ENCODE data around the gene SLC6A12.

SLC6A12 gene

DNA sequence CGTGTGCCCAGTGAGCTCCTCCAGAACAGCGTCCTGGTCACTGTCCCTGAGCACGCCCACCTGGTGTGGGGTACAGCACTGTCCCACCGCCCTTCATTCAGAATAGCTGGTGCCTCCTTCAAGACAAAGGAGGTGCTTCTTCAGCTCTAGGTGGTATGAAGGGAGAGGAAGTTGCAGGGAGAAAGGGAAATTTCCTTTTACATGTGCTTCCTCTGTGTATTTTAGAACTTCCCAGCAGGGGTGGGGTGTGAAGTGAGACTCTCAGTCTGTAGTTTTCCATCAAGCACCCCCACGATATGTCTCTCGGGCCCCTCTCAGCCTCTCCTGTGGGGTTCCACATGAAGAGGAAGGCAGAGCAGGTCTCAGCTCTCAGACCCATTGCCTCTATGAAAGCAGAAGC lies 1.2 kb upstream of the SLC6A12 start:
- Mint-ChIP-seq H3K27ac (no peak overlapping the region), H3K9me3 (no peaks in the 10 kb centered on the region), H3K36me3 (ENCODE audit: low read depth) (no peaks in the 10 kb centered on the region), H3K4me3 (no peak overlapping the region), H3K27me3 (peaks cover 47% of the 10 kb centered on the region), H3K4me1 (ENCODE audit: low read depth) (peaks cover 5% of the 10 kb centered on the region)
- DNase-seq: no peak

DNA sequence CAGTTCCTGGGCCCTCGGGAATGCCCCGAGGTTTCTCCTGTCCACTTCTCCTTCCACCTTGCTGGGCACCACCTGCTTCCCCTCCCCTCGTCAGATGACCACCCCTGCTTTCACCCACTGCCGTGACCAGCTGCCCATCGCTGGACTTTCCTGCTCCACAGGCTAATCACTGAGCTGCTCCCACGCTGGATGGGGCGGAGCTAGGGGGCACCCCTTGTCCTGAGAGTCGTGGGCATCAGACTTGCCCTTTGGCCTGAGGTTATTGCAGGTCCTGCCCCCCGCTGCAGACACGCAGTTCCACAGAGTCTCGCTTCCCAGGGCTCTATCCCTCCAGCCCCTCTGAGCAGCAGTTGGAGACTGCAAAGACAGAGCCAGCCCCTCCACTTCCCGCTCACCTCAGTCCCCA lies 427 bp downstream of the SLC6A12 start:
- no peak overlapping the region for H3K4me3 Mint-ChIP-seq
- H3K27me3 Mint-ChIP-seq: peaks cover 48% of the 10 kb centered on the region

DNA sequence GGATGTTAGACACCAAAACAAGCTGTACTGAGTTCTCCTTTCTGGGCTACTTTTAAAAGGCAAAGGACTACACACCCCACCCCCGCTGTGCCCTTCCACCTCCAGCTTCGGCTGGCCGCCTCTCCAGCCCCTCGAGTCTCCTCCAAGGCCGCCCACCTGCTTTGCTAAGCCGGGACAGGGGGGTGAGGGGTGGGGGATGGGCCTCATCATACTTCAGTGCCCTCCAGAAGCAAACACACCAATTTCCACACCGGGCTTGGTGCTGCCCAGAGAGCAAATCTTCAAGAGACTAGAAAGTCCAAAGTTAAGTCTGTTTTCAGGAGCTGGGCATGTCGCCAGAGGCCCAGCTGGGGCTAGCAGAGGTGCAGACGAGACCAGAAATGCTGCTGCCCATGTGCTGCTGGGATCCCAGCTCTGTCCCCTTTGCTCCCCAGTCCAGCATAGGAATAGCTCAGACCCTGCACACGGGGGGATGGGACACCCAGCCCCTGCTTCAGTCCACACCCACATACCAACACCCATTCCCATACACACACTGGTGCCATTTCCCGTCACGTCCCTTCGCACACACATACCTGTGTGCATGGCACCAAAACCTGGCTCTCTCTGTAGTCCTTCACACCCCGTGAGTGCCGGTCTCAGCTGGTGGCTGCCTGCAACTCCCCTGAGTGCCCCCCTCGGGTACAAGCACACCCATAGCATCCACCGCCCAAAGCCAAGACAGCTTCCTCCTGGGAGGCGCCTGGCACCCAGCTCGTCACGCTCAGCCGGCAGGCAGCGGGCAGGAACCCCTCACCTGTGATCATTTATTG lies 1.0 kb downstream of the SLC6A12 start:
- Mint-ChIP-seq H3K4me1 (ENCODE audit: low read depth) (peaks cover 5% of the 10 kb centered on the region), H3K27ac (no peak overlapping the region), H3K36me3 (ENCODE audit: low read depth) (no peaks in the 10 kb centered on the region), H3K9me3 (no peaks in the 10 kb centered on the region), H3K4me3 (no peak overlapping the region), H3K27me3 (peaks cover 50% of the 10 kb centered on the region)
- no peak for DNase-seq

More for the DNA sequence above, 427 bp downstream of the SLC6A12 start:
- no peak for DNase-seq
- peaks cover 5% of the 10 kb centered on the region for H3K4me1 Mint-ChIP-seq (ENCODE audit: low read depth)
- H3K36me3 Mint-ChIP-seq (ENCODE audit: low read depth): no peaks in the 10 kb centered on the region
- no peak overlapping the region for H3K27ac Mint-ChIP-seq
- H3K9me3 Mint-ChIP-seq: no peaks in the 10 kb centered on the region

DNA sequence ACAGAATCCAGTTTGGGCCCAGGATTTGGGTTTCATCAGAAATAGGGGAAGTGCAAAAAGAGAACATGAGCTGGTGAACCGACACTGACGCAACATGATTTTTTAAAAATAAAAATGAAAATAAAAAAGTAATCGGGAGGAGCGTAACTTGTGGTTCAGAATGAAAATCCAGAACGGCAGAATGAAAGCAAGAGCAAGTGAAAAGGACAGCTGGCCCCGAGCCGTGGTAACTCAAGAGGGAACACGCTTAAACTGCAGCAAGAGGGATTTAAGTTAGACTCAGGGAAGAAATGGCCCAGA lies 1.6 kb downstream of the SLC6A12 start:
- DNase-seq: no peak
- H3K4me1 Mint-ChIP-seq (ENCODE audit: low read depth): peaks cover 5% of the 10 kb centered on the region
- H3K27me3 Mint-ChIP-seq: peaks cover 52% of the 10 kb centered on the region
- H3K36me3 Mint-ChIP-seq (ENCODE audit: low read depth): no peaks in the 10 kb centered on the region
- no peak overlapping the region for H3K4me3 Mint-ChIP-seq
- no peak overlapping the region for H3K27ac Mint-ChIP-seq
- no peaks in the 10 kb centered on the region for H3K9me3 Mint-ChIP-seq

DNA sequence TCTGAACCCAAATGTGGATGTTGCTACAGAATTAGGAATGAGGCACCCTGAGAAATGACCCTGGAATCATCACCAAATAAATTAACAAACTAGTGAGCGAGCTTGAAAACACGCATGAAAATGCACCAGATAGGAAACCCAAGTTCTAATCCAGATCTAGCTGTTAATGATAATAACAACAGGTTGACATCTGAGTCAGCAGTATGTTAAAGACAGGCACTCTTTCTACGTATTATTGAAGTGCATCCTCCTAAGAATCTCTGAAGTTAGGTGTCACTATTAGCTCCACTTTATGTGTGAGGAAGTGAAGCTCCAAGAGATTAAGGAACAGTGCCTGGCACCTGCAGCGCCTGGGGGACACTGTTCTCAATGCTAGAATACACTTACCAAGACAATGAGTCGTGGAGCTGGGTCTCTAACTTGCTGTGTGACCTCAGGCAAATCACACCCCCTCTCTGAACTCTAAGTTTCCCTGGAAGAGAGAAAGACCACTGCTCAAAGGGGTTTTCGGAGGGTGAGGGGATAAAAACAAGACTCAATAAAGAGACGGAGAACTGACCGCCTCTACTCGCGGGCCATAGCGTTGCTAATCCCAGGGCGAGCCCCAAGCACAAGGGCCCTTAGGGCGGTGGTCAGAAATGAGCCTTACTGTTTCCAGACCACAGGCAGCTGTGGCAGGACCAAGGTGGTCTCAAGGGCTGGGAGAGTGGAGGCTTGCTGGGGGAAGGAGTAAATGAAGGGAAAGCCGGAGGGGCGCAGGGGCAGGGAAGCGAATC lies 2.1 kb downstream of the SLC6A12 start:
- Mint-ChIP-seq H3K27ac (no peak overlapping the region), H3K9me3 (no peaks in the 10 kb centered on the region), H3K4me3 (no peak overlapping the region)

DNA sequence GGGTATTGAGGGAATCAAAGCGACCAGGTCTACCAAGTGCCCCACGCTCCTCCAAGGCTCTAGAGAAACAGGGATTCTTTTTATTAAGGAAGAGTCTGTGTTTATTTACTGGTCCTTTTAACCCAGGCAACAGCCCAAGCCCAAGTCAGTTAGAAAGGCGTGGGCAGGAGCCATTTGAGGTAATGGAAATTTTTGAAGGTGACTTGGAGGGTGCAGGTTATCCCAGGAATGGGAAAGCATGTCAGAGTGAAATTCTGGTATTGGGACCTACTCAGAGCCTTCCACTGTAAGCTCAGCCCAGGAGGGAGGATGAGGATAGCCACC lies 2.9 kb downstream of the SLC6A12 start:
- Mint-ChIP-seq H3K9me3 (no peaks in the 10 kb centered on the region), H3K4me1 (ENCODE audit: low read depth) (peaks cover 5% of the 10 kb centered on the region), H3K36me3 (ENCODE audit: low read depth) (no peaks in the 10 kb centered on the region), H3K4me3 (no peak overlapping the region), H3K27ac (no peak overlapping the region), H3K27me3 (peaks cover 64% of the 10 kb centered on the region)
- no peak for DNase-seq

More for the DNA sequence above, 2.1 kb downstream of the SLC6A12 start:
- Mint-ChIP-seq H3K36me3 (ENCODE audit: low read depth) (no peaks in the 10 kb centered on the region), H3K4me1 (ENCODE audit: low read depth) (peaks cover 5% of the 10 kb centered on the region), H3K27me3 (peaks cover 56% of the 10 kb centered on the region)
- no peak for DNase-seq

DNA sequence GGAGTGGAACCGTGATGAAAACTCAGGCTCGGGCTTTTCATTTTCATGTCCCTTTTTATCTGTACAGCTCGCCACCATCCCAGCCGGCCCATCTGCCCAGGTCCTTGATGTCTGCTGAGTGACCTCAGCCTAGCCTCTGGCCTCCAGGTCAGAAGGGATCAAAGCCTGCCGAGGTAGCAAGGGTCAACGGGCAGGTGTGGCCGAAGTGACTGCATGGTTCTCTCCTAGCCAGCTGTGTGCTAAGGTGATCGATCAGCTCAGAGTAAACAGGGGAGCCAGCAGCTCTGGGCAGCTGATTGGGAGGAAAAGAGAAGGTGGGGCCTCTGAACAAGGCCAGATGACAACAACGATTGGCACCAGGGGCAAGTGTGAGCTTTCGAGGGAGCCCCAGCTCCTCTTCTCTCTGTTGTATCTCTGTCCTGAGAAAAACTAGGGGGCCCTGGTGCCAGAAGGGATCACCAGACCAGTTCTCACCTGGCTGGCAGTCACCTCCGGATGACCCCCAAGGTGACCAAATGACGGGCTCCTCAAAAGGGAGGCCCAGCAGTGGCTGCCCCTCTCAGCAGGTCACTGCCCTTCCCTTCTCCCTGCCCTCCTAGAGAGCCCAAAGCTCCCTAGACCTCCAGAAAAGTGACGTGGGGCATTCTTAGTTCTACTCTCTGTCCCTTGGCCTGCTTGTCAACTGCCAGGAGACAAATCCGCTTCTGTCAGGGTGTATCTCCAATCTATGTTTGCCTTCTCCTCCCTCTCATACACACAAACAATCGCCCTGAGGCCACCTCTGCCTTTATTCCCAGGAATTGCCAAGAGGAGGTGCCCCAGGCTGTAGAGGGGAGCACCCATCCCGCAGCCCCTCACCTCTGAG lies 3.4 kb downstream of the SLC6A12 start:
- no peak overlapping the region for H3K4me3 Mint-ChIP-seq
- no peak overlapping the region for H3K27ac Mint-ChIP-seq
- no peak for DNase-seq
- H3K9me3 Mint-ChIP-seq: no peaks in the 10 kb centered on the region
- H3K4me1 Mint-ChIP-seq (ENCODE audit: low read depth): peaks cover 5% of the 10 kb centered on the region
- no peaks in the 10 kb centered on the region for H3K36me3 Mint-ChIP-seq (ENCODE audit: low read depth)
- H3K27me3 Mint-ChIP-seq: peaks cover 69% of the 10 kb centered on the region

DNA sequence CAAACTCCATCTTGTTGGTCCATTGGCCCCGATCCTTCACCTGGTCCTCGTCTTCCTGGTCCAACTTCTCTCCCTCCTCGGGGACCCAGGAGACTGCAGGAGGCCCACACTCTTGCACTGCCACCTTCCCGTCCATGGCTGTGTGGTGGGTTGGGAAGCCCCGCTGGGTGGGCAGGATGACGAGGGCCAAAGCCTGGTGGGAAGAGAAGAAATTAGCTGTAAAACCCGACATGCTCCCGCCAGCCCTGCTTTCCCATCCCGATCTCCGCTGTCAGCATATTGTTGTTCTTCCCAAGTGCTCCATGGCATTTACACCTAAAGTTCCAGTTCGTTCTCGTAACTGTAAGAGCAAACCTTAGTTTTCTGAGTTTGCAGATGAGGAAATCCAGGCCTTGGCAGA lies 4.1 kb downstream of the SLC6A12 start:
- Mint-ChIP-seq H3K27me3 (peaks cover 74% of the 10 kb centered on the region), H3K27ac (no peak overlapping the region), H3K4me3 (no peak overlapping the region), H3K36me3 (ENCODE audit: low read depth) (no peaks in the 10 kb centered on the region), H3K4me1 (ENCODE audit: low read depth) (peaks cover 5% of the 10 kb centered on the region), H3K9me3 (no peaks in the 10 kb centered on the region)
- no peak for DNase-seq

DNA sequence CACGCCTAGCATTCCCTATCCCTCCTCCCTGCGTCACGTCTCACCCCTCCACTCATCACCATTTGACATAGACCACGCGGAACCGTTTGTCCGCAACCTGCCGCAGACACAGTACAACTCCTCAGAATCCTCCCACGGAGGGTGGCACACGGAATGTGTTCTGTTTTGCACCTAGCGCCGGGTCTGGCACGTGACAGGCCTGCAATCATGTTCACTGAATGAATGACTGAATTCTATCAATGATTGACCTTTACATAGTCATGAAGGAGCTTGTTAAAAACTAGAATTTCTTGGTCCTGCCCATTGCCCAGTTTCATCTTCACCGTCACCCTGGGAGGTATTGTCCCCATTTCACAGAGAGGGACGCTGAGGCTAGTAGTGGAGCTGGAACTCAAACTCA lies 4.7 kb downstream of the SLC6A12 start:
- Mint-ChIP-seq H3K4me1 (ENCODE audit: low read depth) (peaks cover 5% of the 10 kb centered on the region), H3K9me3 (no peaks in the 10 kb centered on the region), H3K27me3 (peaks cover 80% of the 10 kb centered on the region), H3K36me3 (ENCODE audit: low read depth) (no peaks in the 10 kb centered on the region), H3K4me3 (no peak overlapping the region), H3K27ac (no peak overlapping the region)
- no peak for DNase-seq

DNA sequence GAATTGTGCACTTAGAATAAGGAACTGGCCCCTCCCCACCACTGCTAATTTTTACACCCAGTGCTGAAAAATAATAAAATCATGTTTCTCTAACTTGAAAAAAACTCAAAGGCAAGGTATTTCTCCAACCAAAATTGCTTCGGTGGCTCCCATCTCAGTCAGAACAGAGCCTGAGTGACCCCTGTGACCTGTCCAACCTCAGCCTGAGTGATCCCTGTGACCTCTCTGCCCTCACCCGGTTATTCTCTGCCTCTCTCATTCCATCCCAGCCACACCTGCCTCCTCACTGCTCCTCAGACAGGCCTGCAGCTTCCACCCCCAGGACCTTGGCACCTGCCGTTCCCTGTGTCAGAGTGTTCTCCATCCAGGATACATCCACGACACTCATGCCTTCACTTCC lies 5.1 kb downstream of the SLC6A12 start:
- peaks cover 5% of the 10 kb centered on the region for H3K4me1 Mint-ChIP-seq (ENCODE audit: low read depth)
- no peaks in the 10 kb centered on the region for H3K9me3 Mint-ChIP-seq
- no peak for DNase-seq
- peaks cover 81% of the 10 kb centered on the region for H3K27me3 Mint-ChIP-seq
- H3K27ac Mint-ChIP-seq: no peak overlapping the region
- no peak overlapping the region for H3K4me3 Mint-ChIP-seq
- H3K36me3 Mint-ChIP-seq (ENCODE audit: low read depth): no peaks in the 10 kb centered on the region

DNA sequence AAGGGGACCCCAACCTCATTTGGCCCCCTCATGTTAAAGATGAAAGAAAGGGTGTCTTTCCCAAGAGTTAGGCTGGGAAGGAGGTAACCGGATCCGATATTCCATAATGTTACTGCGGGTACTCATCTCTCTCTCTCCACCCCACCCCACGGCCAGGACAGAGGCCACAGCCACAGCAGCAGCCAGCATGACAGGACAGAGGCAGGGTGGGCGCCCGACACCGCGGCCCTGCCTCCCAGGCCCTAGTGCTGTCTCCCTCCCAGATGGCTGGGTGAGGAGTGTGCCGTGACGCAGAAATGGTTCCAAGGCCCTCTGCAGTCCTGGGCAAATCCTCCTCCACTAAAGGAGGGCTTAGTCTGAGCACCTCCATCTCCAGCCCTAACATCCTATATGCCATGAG lies 6.2 kb downstream of the SLC6A12 start:
- Mint-ChIP-seq H3K27ac (no peak overlapping the region), H3K9me3 (no peaks in the 10 kb centered on the region), H3K36me3 (ENCODE audit: low read depth) (no peaks in the 10 kb centered on the region), H3K4me1 (ENCODE audit: low read depth) (peaks cover 4% of the 10 kb centered on the region), H3K27me3 (peaks cover 76% of the 10 kb centered on the region), H3K4me3 (no peak overlapping the region)
- no peak for DNase-seq

DNA sequence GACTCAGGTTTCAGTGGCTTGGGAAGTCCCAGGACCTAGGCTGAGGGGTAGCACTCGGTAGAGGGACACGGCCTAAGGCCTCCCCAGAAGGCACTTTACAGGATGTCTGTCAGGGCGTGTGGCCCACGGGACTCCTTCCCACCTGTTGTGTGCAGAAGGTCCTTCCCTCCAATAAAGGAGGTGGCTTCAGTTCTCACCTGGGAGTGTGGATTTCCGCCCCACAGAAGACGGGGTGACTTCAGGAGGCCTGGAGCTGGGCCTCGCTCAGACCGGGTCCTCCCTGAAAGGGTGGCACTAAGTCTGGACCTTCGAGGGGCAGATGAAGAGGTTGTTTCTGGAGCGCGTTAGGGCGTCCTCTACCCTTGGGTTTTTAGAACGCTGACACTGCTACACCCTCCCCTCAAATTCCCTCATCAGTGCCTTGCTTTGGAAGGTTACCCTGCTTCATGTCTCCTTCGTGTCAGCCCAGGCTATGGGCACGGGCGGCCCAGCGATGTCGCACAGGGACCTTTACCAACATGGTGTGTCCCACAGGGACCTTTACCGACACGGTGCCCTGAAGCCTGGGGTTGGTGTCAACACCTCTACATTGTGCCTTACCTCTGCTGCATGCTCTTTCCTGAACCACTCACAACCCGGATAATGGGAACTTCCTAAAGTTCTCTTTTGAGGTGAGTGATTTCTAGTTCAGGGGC lies 7.1 kb downstream of the SLC6A12 start:
- Mint-ChIP-seq H3K27me3 (peaks cover 78% of the 10 kb centered on the region), H3K36me3 (ENCODE audit: low read depth) (no peaks in the 10 kb centered on the region), H3K4me1 (ENCODE audit: low read depth) (peaks cover 2% of the 10 kb centered on the region), H3K4me3 (no peak overlapping the region), H3K27ac (no peak overlapping the region), H3K9me3 (no peaks in the 10 kb centered on the region)
- no peak for DNase-seq

DNA sequence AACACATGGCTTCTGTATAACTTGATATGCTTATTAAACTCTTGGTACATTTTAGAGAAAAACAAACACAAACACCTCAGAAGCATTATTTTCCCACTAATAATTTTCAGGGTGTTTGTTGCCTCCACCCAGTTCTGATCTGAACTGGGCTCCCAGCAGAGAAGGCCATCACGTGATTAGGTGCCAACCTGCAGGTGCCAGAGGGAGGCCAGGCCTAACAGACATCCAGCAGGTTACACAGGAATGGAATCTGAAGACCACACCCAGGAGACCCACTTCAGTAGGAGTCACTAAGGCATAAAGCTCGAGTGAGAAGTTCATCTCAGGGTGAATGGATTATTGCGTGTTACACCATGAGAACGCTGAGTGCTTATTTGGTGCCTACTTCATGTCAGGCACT lies 8.9 kb downstream of the SLC6A12 start:
- peaks cover 75% of the 10 kb centered on the region for H3K27me3 Mint-ChIP-seq
- H3K4me1 Mint-ChIP-seq (ENCODE audit: low read depth): peaks cover 2% of the 10 kb centered on the region
- H3K4me3 Mint-ChIP-seq: no peak overlapping the region
- DNase-seq: no peak
- H3K27ac Mint-ChIP-seq: no peak overlapping the region
- H3K9me3 Mint-ChIP-seq: no peaks in the 10 kb centered on the region
- no peaks in the 10 kb centered on the region for H3K36me3 Mint-ChIP-seq (ENCODE audit: low read depth)

DNA sequence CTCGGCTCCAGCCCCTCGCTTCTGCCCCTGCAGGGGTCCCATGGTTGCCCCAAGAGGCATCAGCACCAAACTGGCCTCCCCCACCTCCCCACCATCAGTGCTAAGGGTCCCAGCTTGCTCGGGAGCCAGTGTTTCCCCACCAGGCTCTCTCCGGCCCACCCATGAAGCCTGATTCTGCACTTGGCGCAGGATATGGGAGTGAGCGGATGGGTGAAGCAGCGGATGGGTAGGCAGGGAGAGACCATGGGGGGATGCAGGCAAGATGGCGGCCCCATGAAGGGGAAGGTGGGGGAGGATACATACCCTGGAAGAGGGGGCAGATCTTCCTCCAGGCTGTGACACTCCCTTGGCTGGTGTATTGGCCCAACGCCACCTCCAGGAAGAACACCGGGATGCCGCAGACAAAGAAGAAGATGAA lies 9.7 kb downstream of the SLC6A12 start:
- Mint-ChIP-seq H3K4me1 (ENCODE audit: low read depth) (peaks cover 2% of the 10 kb centered on the region), H3K36me3 (ENCODE audit: low read depth) (no peaks in the 10 kb centered on the region), H3K9me3 (no peaks in the 10 kb centered on the region), H3K27ac (no peak overlapping the region), H3K27me3 (peaks cover 71% of the 10 kb centered on the region), H3K4me3 (no peak overlapping the region)
- no peak for DNase-seq

Data from activated T-cell treated with anti-CD3 and anti-CD28 coated beads, Interleukin-2, amount 50 U/mL, for 24 hours (primary cell).